ENCODE data around the gene ZNF407.

The ZNF407 gene

DNA sequence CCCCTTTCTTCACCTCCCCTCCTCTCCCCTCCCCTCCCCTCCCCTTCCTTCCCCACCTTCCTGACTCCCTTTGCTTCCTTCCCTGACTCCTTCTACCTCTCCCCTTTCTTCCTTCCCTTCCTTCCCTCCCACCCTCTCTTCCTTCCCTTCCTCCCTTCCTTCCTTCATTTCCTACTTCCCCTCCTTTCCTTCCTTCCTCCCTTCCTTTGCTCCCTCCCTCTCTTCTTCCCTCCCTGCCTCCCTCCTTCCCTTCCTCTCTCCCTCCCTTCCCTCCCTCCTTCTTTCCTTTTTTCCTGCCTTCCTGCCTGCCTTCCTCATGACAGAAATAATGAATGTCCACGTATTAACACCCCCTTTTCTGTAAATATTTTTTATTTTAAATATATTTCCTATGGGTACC is 260.2 kb downstream of the ZNF407 start:
- ChIA-PET POLR2A (no interaction called here), CTCF (no interaction called here)
- TF ChIP-seq, protein P1, sequence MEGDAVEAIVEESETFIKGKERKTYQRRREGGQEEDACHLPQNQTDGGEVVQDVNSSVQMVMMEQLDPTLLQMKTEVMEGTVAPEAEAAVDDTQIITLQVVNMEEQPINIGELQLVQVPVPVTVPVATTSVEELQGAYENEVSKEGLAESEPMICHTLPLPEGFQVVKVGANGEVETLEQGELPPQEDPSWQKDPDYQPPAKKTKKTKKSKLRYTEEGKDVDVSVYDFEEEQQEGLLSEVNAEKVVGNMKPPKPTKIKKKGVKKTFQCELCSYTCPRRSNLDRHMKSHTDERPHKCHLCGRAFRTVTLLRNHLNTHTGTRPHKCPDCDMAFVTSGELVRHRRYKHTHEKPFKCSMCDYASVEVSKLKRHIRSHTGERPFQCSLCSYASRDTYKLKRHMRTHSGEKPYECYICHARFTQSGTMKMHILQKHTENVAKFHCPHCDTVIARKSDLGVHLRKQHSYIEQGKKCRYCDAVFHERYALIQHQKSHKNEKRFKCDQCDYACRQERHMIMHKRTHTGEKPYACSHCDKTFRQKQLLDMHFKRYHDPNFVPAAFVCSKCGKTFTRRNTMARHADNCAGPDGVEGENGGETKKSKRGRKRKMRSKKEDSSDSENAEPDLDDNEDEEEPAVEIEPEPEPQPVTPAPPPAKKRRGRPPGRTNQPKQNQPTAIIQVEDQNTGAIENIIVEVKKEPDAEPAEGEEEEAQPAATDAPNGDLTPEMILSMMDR (IDR thresholded peaks at IDR 0.05; ENCODE audit: control extremely low read depth, extremely low read depth, low read depth, missing control alignments): no peak
- no peak for DNase-seq (ENCODE audit: extremely low spot score)

DNA sequence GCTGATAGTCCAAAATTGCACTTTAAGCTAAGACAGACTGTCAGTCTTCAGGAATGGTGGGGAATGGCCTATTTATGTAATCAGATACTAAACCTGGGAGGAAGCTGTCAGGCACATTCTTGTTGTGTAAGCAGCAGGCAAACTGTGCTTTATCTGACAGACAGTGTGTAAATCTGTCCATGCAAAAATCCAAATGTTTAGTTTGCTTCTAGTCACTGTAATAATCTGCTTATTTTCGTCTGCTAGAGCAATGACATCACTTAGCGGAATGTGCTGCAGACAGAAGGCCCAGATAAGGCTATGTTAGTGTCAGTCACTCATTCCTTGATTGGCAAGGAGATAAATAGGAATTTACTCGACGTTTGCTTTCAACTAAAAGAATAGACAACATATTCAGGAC is 263.5 kb downstream of the ZNF407 start:
- POLR2A ChIA-PET: no interaction called here
- no peak for DNase-seq (ENCODE audit: extremely low spot score)
- TF ChIP-seq, protein P1 (IDR thresholded peaks at IDR 0.05; ENCODE audit: control extremely low read depth, extremely low read depth, low read depth, missing control alignments): no peak
- CTCF ChIA-PET: interaction anchor here (1.2 to 2.9 kb wide), 2 partner anchors 8 to 16 kb away, joined by 3 to 8 read pairs; no protein-coding TSS in a partner anchor

DNA sequence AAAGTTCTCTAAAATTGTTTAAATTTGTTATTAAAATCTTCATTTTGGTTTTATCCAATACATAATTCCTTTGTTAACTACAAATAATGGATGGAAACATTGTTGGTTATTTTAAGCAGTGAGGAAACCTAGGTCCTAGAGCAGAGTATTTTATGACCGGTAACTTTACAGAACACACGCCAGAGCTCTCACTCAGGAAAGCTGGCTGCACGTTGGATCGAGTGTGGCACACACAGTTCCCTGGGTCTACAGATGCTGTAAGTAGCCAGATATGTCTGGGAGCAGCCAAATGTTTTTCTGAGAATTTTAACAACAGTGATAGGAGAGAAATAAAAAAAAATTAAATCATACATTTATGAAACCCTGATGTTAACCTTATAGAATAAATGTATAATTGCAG is 264.4 kb downstream of the ZNF407 start:
- ChIA-PET POLR2A (no interaction called here), CTCF (interaction anchor here (1.2 kb wide), 1 partner anchor 17 kb away, joined by 3 read pairs; no protein-coding TSS in a partner anchor)
- TF ChIP-seq, protein P1 (IDR thresholded peaks at IDR 0.05; ENCODE audit: control extremely low read depth, extremely low read depth, low read depth, missing control alignments): no peak
- DNase-seq (ENCODE audit: extremely low spot score): no peak

DNA sequence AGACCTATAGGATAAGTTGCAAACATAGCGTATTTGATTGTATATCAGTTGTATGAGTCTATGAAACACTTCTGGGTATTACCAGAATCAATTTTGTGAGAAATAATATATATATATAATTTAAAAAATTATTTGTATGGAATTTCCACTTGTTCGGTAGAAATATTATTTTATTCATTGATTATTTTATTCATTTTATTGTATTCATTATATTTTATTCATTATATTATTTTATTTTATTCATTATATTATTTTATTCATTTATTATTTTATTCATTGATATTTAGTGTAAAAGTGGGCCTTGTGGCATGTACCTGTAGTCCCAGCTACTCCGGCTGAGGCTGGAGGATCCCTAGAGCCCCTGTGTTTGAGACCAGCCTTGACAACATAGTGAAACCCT is 268.9 kb downstream of the ZNF407 start:
- ChIA-PET POLR2A (no interaction called here), CTCF (no interaction called here)
- TF ChIP-seq, protein P1 (IDR thresholded peaks at IDR 0.05; ENCODE audit: control extremely low read depth, extremely low read depth, low read depth, missing control alignments): no peak
- DNase-seq (ENCODE audit: extremely low spot score): no peak

DNA sequence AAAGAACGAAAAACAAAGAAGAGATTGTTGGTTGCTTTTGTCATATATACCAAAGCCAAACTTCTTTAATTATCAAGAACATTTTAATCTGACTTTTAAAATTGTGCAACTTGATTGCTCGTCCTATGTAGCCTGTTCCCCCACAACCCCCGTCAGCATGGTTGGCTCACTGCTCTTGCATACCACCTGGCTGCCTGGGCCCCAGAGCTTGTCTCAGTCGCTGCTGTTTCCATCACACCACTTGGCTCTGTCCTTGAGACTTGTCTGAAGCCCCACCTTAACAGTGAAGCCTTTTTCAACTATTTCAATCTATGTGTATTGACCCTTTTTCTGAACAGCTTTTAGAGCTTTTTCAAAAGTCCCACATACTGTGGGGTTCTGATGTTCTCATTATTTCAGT is 270.8 kb downstream of the ZNF407 start:
- POLR2A ChIA-PET: no interaction called here
- no peak for DNase-seq (ENCODE audit: extremely low spot score)
- CTCF ChIA-PET: interaction anchor here (1.3 to 2.5 kb wide), 3 partner anchors 9 to 20 kb away, joined by 3 to 8 read pairs (median 6); no protein-coding TSS in a partner anchor
- TF ChIP-seq, protein P1 (IDR thresholded peaks at IDR 0.05; ENCODE audit: control extremely low read depth, extremely low read depth, low read depth, missing control alignments): no peak

DNA sequence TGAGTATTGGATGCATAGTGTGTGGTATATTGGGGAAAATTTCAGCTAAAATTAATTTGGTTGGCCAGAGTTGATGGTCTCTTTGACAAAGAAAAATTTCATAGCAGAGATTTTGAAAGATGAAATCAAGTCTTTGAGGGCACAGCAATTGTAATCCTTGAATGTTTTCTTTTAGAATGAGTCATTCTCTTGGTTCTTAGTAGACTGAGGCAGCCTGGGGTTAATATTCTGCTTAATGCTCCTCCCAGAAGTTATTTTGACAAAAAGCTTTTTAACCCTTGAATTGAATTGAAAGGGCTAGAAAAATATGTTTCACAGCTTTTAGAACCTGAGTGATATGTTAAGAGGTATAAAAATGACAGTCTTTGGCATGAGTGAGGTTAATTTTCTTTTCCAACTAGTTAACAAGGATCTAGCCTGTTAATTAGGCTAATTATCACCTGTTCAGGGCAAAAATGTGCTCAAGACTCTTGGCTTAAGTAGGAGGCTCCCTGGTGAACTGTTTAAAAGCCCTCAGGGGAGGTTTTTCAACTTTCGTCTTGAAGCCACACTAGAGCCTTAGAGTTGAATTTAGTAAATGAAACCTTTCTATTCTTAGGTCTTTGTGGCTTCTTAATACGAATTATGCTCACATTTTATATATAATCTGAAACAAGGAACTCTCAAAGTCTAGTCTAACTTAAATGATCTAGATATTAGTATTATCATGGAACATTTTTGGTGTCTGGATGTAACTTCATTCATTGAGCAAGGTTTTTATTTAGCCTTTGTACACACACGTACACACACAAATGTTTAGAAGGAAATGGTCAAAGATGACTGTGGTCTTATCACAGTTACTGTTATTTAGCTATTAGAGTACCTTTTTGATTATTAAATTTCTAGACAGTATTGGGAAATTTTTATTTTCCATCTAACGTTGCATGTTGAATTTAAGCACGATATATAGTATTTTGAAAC is 272.5 kb downstream of the ZNF407 start:
- POLR2A ChIA-PET: no interaction called here
- CTCF ChIA-PET: interaction anchor here (2.5 kb wide), 1 partner anchor 11 kb away, joined by 8 read pairs; no protein-coding TSS in a partner anchor
- TF ChIP-seq, protein P1 (IDR thresholded peaks at IDR 0.05; ENCODE audit: control extremely low read depth, extremely low read depth, low read depth, missing control alignments): no peak
- peak; percentile 29 for DNase-seq (ENCODE audit: extremely low spot score)

Measured in GM10248 (cell line).